HEK293 (cell line): ENCODE results near the gene PPHLN1.

Experiments
- CTCF ChIP-seq: fragments of 450-650 bp; formaldehyde crosslinking; IDR thresholded peaks from 2 replicates; pipeline ENCODE4 v1.5.1; 2016; ENCODE audit warnings: missing biosample characterization, missing genetic modification characterization
- HOXA7 ChIP-seq: sonication (generic); formaldehyde crosslinking; IDR thresholded peaks from 2 replicates; pipeline ENCODE4 v1.8.1; 2022; ENCODE audit warnings: missing genetic modification reagents, borderline replicate concordance
- PRDM10 ChIP-seq: fragments of 450-650 bp; formaldehyde crosslinking; IDR thresholded peaks from 2 replicates; pipeline ENCODE4 v1.5.1; 2016; ENCODE audit warnings: missing biosample characterization, missing genetic modification characterization
- TCF7L2 ChIP-seq: IDR thresholded peaks from 2 replicates; pipeline ENCODE4 v1.6.1; 2011; ENCODE audit warnings: low read depth, mild to moderate bottlenecking, inconsistent platforms, low read length, moderate library complexity, borderline replicate concordance
- ZNF10 ChIP-seq: fragments of 450-650 bp; formaldehyde crosslinking; IDR thresholded peaks from 2 replicates; pipeline ENCODE4 v1.5.1; 2017; ENCODE audit warnings: missing biosample characterization, missing genetic modification characterization
- ZNF18 ChIP-seq: fragments of 450-650 bp; formaldehyde crosslinking; IDR thresholded peaks from 2 replicates; pipeline ENCODE4 v1.5.1; 2016; ENCODE audit warnings: missing biosample characterization, missing genetic modification characterization
- ZNF639 ChIP-seq: fragments of 450-650 bp; formaldehyde crosslinking; IDR thresholded peaks from 2 replicates; pipeline ENCODE4 v1.5.1; 2016; ENCODE audit warnings: missing biosample characterization, missing genetic modification characterization
- ZNF692 ChIP-seq: fragments of 450-650 bp; formaldehyde crosslinking; IDR thresholded peaks from 2 replicates; pipeline ENCODE4 v1.5.1; 2016; ENCODE audit warnings: missing biosample characterization, missing genetic modification characterization
- ZNF791 ChIP-seq: fragments of 450-650 bp; formaldehyde crosslinking; IDR thresholded peaks from 2 replicates; pipeline ENCODE4 v1.5.1; 2016; ENCODE audit warnings: missing biosample characterization, missing genetic modification characterization

GRCh38 chr12:42394429-42394828 lies 68.5 kb downstream of the PPHLN1 start:
- TF ChIP-seq ZNF18 (tag by site-specific recombination) (no peak), CTCF (no peak), ZNF791 (tag by site-specific recombination) (no peak), TCF7L2 (no peak), ZNF10 (tag by site-specific recombination) (no peak), HOXA7 (CRISPR knock-in tag) (no peak), PRDM10 (tag by site-specific recombination) (no peak), ZNF692 (tag by site-specific recombination) (no peak), ZNF639 (tag by site-specific recombination) (no peak)
